GM19324 (cell line): ENCODE results near the gene CCL15.

Experiments
- ATAC-seq: cut with Tn5 transposase; IDR thresholded peaks from one replicate; pipeline ENCODE4 v1.9.1; 2021; ENCODE audit warnings: mild to moderate bottlenecking, moderate library complexity; ENCODE audit not compliant: unreplicated experiment, low FRiP score

The CCL15 gene

GRCh38 chr17:35949401-35949800, 52.0 kb downstream of the CCL15 start:
- ATAC-seq: no peak

- no peak for ATAC-seq
These were observed 53.3 kb downstream of the CCL15 start for GRCh38 chr17:35948092-35948491.
